Adipose tissue (tissue), 3 donors: ENCODE results near the gene OTUD5. TPM values are rescaled to one million over a fixed set of nuclear protein-coding genes. Genes with fewer than 3 reads are reported as not detected.

Experiments used
- H3K27ac ChIP-seq: one replicate; pipeline ENCODE4 v1.5.1; 2013; ENCODE audit warnings: low read depth, low read length
- WGBS, 3 donors: extraction: QIAGEN DNeasy Blood & Tissue Kit; methylation state at CpG; one replicate each; pipeline ENCODE4 v1.1.7; 2013; 5-methylcytosine and 5-hydroxymethylcytosine counted together
- polyA plus RNA-seq, 3 donors: library from polyadenylated mRNA; stranded (reverse); fragments of 200-250 nt; gene quantifications; one replicate each; pipeline ENCODE4 v1.2.3, GENCODE V29; 2013
- donor health status: healthy with polysubstance abuse.
- donor health status: Bipolar disorder and iron deficiency.
- donor health status: healthy.

The OTUD5 gene
- polyA plus RNA-seq, 3 donors, result 17.6 to 37.9 (median 31.4) TPM

DNA sequence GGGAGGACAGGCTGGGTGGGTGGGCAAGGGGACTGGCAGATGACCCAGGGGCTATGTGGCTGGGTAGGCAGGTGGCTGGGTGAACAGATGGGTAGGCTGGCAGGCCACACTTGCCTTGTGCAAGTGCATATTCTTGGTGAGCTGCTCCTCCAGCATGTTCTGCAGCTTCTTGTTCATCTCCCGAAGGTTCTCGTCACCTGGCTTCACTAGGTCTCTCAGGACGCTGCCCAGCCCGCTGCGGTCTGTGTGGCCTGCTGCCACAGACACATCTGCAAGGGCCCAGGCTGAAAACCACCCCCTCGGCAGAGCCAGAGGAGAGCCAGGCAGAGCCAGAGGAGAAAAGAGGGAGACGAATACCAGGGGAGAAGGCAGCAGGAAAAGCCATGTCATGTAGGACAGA lies 17.6 kb upstream of the OTUD5 start:
- WGBS, 3 donors, result 84 to 93% (median 92%) methylated on average over 7 of the region's 7 CpGs
- no peak overlapping the region for H3K27ac ChIP-seq

DNA sequence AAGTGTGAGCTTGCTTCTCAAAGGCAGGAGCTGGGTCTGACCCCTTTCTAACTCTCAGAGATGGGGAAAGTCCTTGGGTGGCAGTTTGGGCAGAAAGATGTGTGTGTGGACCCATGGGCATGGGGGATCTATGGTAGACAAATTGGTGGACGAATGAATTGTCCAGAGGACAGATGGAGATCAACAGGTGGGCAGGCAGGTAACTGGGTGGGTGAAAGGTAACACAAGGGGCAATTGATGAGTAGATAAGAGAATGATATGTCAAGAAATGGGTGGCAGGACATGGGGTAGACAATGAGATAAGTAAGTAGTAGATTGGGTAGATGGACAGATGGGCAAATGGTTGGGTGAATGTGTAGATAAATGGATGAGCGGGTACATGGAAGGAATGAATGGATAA lies 17.2 kb upstream of the OTUD5 start:
- no peak overlapping the region for H3K27ac ChIP-seq
- WGBS, 3 donors, result 79 to 94% (median 88%) methylated on average over 2 of the region's 2 CpGs

DNA sequence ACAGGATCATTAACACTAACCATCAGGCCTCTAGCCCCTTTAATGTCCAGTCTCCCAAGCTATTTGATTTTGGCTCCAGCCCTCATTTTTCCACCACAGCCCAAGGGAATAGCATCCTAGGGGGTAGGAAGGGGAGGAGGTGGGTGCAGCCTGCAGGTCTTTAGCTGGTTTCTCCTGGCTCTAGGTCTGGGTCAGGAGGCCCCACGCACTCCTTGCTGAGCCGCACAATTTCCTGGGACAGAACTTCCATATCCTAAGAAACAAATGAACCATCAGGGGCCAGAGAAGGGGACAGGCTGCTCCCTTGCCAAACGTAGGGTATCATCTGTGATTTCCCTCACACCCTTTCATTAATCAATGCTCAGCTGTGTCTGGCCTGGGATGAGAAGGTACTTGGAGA lies 16.6 kb upstream of the OTUD5 start:
- H3K27ac ChIP-seq, result no peak overlapping the region
- 77 to 92% (median 89%) methylated on average over 3 of the region's 3 CpGs for WGBS, 3 donors

DNA sequence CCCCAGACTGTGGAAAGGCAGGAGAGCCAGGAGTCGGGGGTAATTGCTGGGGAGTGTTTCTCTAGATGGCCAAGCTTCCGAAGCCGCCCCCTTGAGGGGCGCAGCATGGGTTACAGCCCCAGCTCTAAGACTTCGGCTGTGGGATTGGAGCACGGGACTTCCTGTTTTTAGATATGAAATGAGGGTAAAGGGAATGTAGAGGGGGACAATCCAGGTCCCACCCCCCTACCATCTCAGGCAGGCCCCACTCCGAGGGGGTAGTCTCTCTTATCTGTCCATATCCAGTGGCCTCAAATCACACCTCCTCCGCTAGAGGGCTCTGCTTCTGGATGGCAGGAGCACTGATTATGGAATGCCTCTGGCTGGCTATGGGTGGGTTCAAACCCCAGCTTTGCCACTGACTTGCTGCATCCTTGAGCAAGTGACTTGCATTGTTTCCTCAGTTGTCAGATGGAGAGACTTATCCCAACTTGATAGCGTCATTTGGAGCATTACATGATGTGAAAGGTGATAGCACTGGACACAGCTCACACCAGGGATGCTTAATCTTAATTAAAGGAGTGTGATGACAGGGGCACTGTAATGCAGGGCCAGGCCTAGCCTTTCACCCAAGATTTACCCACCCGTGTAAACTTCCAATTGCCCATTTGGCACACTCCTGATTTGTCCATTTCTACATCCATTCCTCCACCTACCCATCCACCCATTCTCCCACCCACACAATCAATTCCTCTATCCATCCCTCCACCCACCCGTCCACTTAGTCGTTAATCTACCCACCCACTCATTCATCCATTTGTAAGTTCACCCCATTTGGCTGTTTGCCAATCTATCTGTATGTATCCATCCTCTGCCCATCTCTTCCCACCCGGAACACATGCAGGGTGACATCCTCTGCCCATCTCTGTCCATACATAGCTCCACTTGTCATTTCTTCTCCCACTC lies 15.1 kb upstream of the OTUD5 start:
- 19 to 41% (median 24%) methylated on average over 11 to 13 of the region's 13 CpGs for WGBS, 3 donors
- no peak overlapping the region for H3K27ac ChIP-seq

DNA sequence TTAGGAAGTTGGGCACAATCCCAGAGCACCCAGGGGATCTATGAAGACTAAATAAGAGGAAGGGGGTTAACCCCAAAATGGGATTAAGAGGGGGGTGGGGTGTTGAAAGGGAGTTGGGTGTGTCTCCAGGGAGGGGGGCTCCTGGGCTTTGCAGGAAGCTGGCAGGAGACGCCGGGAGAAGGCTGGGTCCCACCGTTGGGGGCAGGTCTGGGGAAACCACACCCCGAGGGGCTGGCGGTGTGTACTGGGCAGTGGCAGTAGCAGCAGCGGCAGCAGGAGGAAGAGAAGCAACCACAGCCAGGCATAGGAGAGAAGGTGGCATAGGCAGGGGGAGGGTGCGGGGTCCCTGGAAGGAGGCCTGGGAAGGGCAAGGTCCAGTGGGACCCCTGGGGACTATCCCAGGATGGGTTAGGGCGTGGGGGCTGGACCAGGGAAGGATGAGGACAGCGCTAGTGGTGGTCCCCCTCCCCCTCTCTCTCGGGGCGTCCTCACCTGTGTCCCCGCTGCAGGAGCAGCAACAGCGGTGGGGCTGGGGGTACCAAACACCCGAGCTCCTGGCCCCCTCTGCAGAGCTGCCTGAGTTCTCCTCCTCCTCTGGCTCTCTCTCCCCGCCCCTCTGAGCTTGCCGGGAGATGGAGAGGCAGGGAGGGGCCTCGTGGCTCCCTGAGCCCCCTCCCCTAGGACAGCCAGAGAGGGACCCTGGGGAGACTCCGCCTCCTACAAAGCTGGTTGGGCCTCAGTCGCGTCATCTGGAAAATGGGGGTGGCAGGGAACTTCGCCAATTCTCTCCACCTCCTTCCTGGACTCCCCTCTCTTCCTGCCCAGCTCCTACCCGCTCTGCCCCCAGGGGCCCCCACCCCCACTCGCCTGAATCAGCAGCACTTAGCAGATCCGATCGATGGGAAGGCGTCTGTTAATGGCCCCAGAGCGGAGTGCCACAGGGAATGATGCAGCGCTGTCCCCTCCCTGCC lies 14.1 kb upstream of the OTUD5 start, which contains the start of gene KCND1:
Gene KCND1, minus strand, starts transcription at position 596 of the 971 bp plus-strand sequence. CDS start 1,573 bp downstream, outside the sequence.
- WGBS, 3 donors, result 0 to 28% (median 0%) methylated on average over 11 to 26 of the region's 28 CpGs
- H3K27ac ChIP-seq, result no peak within 1 kb of the TSS

DNA sequence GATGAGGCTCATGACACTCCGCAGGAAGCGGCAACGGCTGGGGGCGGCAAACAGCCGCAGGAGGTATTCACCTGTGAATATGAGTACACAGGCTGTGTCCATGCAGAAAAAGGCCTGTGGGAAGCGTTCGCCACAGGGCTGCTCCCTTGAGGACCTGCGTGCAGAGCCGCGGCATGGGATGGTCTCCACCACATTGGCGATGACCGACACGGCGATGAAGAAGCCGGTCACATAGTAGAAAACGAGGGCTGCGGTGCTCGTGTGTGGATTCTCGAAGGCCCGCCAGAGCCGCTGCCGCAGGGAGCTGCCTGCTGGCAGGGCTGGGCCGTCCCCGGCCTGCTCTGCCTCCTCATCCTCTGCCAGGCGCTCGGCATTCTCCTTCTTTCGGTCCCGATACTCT lies 12.1 kb upstream of the OTUD5 start:
- WGBS, 3 donors, result 88 to 92% (median 89%) methylated on average over 20 to 28 of the region's 28 CpGs
- H3K27ac ChIP-seq, result no peak overlapping the region

DNA sequence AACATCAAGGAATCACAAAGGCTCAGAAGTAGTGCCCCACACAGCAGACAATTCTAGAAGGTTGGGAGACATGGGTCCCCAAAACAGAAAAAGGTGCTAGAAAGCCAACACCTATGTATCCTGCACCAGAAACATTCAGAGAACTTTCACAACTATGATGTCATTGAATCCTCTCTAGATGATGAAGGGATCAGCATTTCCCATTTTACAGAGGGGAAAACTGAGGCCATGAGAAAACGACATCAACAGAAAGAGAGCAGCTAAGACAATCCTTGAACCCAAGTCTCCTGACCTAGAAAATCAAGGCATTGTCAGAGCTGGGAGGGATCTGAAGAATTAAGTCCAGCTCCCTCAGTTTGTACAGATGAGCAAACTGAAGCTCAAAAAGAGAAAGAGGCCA lies 11.0 kb upstream of the OTUD5 start:
- WGBS, 3 donors, result 64 to 70% (median 65%) methylated on average over 1 of the region's 1 CpG
- no peak overlapping the region for H3K27ac ChIP-seq

DNA sequence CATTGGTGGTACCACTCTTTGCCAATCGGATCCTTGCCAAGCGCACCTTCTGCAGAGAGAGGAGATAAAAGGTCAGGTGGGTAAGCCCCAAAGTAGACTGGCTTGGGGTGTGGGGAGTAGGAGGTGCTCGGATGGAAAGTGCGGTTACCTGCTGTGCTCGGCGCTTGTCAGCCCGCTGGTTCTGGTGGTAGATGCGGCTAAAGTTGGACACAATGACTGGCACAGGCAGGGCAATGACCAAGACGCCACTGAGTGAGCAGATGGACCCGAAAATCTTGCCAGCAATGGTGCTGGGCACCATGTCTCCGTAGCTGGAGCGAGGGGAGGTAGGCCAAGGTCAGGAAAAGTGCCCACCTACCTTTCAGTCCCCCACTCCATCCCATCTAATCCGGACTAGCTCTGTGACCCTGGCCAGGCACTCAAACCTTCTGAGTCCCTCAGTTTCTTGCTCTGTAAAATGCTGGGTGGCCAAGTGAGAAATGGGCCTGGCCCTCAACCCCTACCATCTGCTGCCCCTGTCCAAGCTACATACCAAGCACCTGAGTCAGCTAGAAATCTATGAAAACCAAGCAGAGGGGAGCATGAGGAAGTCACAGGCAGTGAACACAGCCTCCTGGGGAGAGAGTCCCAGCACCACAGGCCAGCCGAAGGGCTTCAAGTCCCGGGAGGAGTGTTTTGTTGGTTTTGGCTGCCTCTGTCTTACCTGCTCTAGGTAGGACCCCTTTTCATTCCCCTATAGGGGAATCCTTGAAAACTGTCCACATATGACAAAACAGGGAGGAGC lies 9.6 kb upstream of the OTUD5 start:
- H3K27ac ChIP-seq, result no peak overlapping the region
- WGBS, 3 donors, result 81 to 93% (median 86%) methylated on average over 14 to 15 of the region's 15 CpGs

DNA sequence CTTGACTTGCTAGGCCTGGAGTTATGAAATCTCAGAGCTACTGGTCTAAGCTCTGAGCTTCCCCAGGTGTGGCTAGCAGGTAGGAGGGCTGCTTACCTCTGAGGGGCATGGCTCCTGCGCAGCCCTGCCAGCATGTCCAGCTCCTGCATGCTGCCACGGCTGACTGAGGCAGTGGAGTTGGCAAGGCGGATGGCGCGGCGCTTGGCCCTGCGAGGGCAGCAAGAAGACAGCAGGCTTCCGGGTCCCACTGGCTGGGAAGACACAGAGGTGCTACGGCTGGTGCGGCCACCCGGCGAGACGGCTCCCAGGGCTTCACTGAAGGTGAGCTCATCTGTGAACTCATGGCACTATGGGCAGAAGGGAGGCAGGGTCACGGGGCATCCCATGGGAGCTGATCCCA lies 8.6 kb upstream of the OTUD5 start:
- no peak overlapping the region for H3K27ac ChIP-seq
- 92 to 98% (median 93%) methylated on average over 10 to 13 of the region's 14 CpGs for WGBS, 3 donors

DNA sequence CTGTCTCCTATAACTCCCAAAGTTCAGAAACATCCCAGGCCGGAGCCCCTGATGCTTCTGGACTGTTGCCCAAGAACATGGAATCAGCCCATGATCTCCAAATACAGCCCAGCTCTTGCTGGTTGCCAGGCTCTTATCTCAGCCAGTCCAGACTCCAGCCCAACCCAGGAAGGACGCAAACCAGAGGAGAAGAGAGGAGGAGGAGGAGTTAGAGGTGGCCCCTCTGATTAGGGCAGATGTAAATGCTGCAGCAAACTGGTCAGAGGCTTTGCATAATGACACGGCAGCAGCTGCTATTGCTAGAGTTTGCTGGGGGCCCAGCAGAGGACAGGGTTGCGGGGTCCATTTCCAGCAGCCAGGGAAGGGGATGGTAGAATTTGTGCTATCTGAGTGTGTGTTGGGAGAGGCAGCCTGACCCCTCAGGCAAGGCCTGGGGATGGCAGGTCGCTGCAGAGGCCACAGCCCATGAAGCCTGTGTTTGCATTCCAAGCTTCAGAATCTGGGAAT lies 4.2 kb upstream of the OTUD5 start:
- H3K27ac ChIP-seq, result no peak overlapping the region
- WGBS, 3 donors, result 35 to 46% (median 38%) methylated on average over 5 of the region's 5 CpGs

DNA sequence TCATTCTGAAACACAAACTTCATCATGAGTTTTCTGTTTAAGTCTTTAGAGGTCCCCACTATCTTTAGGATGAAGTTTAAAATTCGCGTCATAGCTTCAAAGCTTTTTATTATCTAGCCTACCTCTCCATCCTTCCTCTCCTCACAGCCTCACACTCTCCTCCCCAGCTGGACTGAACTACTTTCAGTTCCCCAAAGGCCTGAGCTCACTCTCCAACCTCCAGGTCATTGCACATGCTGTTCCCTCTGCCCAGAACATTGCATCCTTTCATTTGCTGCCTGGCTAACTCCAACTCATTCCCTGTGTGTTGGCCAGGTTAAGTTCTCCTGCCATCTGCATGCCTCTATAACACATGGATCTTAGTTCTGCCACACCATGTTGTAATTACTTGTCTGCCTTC lies 2.9 kb upstream of the OTUD5 start:
- 67 to 91% (median 78%) methylated on average over 2 of the region's 2 CpGs for WGBS, 3 donors
- no peak overlapping the region for H3K27ac ChIP-seq

DNA sequence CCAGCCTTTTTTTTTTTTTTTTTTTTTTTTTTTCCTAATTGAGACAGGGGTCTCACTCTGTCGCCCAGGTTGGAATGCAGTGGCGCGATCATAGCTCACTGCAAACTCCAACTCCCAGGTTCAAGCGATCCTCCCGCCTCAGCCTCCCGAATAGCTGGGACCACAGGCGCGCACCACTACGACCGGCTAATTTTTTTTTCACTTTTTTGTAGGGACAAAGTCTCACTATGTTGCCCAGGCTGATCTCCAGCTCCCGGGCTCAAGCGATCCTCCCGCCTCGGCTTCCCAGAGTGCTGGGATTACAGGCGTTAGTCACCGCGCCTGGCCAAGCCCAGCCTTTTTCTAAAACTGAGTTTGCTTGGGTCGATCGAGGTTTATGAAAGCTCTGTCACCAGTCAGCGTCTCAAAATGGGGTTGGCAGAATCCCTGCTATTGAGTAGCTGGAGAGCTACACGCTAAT lies 1.3 kb upstream of the OTUD5 start:
- WGBS, 3 donors, result 0 to 43% (median 1%) methylated on average over 21 of the region's 21 CpGs
- H3K27ac ChIP-seq, result no peak overlapping the region

DNA sequence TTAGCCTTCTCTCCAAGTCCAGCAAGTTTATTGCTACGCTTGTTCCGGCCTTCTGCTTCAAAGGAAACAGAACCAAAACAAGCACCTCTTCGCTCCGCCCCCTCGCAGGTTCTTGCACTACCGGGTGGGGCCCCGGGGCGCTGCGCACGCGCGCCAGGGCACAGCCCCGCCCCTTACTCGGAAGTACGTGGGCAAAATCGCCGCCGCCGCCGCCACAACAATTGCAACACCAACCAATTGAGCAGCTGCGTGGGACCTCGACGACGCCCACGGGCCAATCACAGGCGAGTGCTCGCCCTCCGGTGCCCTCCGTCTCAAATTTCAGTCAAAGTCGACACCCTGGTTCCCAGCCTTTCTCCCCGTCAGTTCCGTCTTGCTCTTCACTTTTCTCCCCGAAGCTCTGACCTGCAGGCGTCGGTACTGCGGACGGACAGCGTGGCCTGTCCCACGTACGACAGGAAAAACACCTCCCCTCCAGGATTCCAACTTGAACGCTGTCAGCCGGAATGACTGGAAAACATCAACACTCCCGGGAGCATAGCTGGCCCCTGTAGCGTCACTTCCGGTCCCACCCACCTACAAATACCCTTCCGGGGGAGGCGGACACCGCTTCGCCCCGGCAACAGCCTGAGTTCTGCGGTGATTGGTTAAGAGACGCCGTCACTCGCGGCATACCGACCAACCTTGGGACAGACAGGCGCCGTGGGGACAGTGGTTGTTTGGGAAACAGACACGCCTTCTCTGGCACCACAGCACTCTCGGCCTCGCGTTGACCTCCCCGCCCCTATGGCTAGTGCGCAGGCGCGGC lies 624 bp upstream of the OTUD5 start:
- H3K27ac ChIP-seq, result peak overlapping the region; percentile 41
- 0 to 36% (median 0%) methylated on average over 57 to 66 of the region's 66 CpGs for WGBS, 3 donors

DNA sequence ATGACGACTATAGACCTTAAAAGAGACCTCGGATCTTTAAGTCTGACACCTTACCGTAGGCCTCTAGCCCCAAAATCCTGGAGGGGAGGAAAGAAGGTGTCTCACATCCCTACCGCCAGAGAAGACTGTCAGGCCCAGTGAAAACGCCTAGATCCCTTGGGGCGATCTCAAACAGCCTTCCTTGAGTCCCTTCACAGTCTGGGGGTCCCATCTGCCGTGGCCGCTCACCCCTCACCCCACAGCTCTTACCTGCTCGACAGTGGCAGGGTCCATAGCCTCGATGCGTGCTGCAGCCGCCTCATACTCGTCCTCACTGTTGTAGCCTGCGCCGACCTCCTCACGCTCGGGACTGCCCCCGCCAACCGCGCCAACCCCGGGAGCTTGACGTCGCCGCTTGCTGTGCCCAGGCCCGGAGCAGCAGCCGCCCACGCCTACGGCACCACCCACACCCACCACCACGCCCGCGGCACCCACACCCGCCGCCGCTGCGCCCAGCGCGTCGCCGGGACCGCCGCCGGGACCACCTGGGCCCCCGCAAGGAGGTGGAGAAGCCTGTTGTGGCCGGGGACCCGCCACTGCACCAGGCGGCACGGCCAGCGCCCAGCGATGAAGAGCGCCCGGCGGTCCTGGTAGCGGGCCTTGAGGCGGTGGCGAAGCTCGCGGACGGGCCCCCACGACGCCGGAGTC lies 536 bp downstream of the OTUD5 start:
- peak overlapping the region; percentile 33 for H3K27ac ChIP-seq
- 1 to 33% (median 3%) methylated on average over 22 to 60 of the region's 61 CpGs for WGBS, 3 donors

DNA sequence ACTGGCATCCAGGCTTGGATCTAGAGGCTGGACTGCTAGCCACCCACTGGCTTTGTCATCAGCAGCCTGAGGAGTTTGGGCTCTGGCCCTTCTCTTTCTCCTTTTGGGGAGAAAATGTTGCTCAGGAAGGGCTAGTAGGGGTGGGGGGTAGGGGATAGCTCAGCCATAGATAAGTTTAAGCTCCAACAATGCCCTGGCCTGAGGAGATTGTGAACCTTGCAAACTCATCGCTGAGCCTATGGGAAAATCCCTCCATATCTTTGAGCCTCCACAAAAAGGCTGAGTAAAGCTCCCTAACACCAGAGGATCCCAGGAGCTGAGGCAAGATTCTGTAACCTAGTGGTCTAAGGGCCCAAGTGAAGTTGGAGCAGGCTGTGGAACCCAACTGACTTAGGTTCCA lies 8.8 kb downstream of the OTUD5 start:
- no peak overlapping the region for H3K27ac ChIP-seq
- 71 to 100% (median 93%) methylated on average over 1 of the region's 1 CpG for WGBS, 3 donors

DNA sequence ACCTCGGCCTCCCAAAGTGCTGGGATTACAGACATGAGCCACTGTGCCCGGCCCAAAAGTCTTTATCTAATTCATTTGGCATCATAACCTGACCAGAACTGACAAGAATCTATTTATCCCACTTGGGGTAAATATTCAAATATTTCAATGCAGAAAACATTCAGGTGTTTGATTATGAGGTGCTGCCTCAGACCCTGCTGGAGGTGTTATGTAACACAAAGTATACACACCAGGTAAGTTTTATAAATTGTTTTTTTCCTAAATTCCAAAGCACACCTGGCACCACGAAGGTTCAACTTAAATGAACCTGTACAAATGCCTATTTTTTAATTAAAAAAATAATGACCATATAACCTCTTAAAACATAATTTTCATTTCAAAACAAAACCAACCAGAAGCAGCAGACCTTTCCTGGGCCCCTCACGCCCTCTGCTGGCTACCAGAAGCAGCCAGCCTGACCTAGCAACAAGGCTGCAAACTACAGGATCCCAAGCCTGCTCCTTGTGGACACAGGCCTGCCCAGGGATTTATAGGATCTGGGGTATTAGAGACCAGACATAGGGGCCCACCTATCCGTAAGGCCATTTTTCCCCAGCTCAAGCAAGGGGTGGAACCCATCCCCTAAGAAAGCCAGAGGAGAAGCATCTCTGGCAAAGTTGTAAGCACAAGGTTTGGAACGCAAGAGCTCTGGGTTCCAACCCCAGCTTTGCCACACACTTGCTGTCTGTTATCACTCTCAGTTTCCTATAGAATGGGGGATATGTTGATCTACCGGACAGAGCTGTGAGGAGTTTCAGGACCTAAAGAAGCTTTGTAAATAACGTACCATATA lies 11.7 kb downstream of the OTUD5 start:
- H3K27ac ChIP-seq, result no peak overlapping the region
- WGBS, 3 donors, result 45 to 59% (median 52%) methylated on average over 6 to 8 of the region's 8 CpGs
